Immature natural killer cell (primary cell): ENCODE measurements around the gene EVL. TPM values are rescaled to one million over a fixed set of nuclear protein-coding genes. Genes with fewer than 3 reads are reported as not detected.

Experiments
- DNase-seq, 3 donors: peaks; one replicate each; pipeline ENCODE4 v3.0.0; 2022; ENCODE audit warnings: mixed read lengths in 1 of 3
- H3K27ac Mint-ChIP-seq, 6 donors: one replicate each; pipeline ENCODE4 v1.8.0; 2020; ENCODE audit warnings: mixed read lengths in 6 of 6, mild to moderate bottlenecking in 5 of 6, inconsistent platforms in 4 of 6, moderate library complexity in 3 of 6
- H3K27me3 Mint-ChIP-seq, 3 donors: one replicate each; pipeline ENCODE4 v1.8.0; 2020 to 2021; ENCODE audit warnings: low read depth in 3 of 3, mild to moderate bottlenecking in 3 of 3, mixed read lengths in 3 of 3, moderate library complexity in 3 of 3, inconsistent platforms in 1 of 3
- H3K36me3 Mint-ChIP-seq, 3 donors: one replicate each; pipeline ENCODE4 v1.8.0; 2020; ENCODE audit warnings: mixed read lengths in 3 of 3, inconsistent platforms in 2 of 3, mild to moderate bottlenecking in 2 of 3
- H3K4me1 Mint-ChIP-seq, 2 donors: one replicate each; pipeline ENCODE4 v1.8.0; 2020; ENCODE audit warnings: inconsistent platforms in 2 of 2, mild to moderate bottlenecking in 2 of 2, mixed read lengths in 2 of 2, moderate library complexity in 1 of 2
- H3K4me3 Mint-ChIP-seq, 5 donors: one replicate each; pipeline ENCODE4 v1.8.0; 2020; ENCODE audit warnings: mild to moderate bottlenecking in 5 of 5, mixed read lengths in 5 of 5, inconsistent platforms in 3 of 5, moderate library complexity in 3 of 5
- H3K9me3 Mint-ChIP-seq, 6 donors: one replicate each; pipeline ENCODE4 v1.8.0; 2020; ENCODE audit warnings: mild to moderate bottlenecking in 6 of 6, mixed read lengths in 6 of 6, inconsistent platforms in 4 of 6, moderate library complexity in 3 of 6
- polyA plus RNA-seq, 3 donors: library from polyadenylated mRNA; unstranded; fragments of 300-500 nt; fragmentation: Illumina TruSeq; gene quantifications; one replicate each; pipeline ENCODE4 v1.2.3, GENCODE V29; 2021

EVL gene
- polyA plus RNA-seq, 3 donors from 2014 or later, result 56.8 to 135 (median 76.3) TPM

GRCh38 chr14:100116134-100116533 lies 50.9 kb downstream of the EVL start:
- H3K4me1 Mint-ChIP-seq, result peaks cover 41 to 69% of the 10 kb centered on the region in 2 donors
- H3K27me3 Mint-ChIP-seq, result peaks cover 0 to 11% (median 3%) of the 10 kb centered on the region in 3 donors
- H3K27ac Mint-ChIP-seq, result peak overlapping the region in 1 of 6 donors; percentile 53
- H3K4me3 Mint-ChIP-seq, result no peak overlapping the region
- no peak for DNase-seq
- H3K36me3 Mint-ChIP-seq, result peaks cover 4 to 30% (median 18%) of the 10 kb centered on the region in 3 donors
- H3K9me3 Mint-ChIP-seq, result no peaks in the 10 kb centered on the region

- H3K27me3 Mint-ChIP-seq, result peaks cover 0 to 11% (median 3%) of the 10 kb centered on the region in 3 donors
- H3K4me3 Mint-ChIP-seq, result no peak overlapping the region
- peaks cover 4 to 30% (median 18%) of the 10 kb centered on the region in 3 donors for H3K36me3 Mint-ChIP-seq
- H3K27ac Mint-ChIP-seq, result peak overlapping the region in 3 of 6 donors; percentile 57 to 85 (median 74)
- no peak for DNase-seq
- H3K9me3 Mint-ChIP-seq, result no peaks in the 10 kb centered on the region
- H3K4me1 Mint-ChIP-seq, result peaks cover 36 to 60% of the 10 kb centered on the region in 2 donors
Measured at GRCh38 chr14:100117026-100117425, 51.8 kb downstream of the EVL start.

DNA sequence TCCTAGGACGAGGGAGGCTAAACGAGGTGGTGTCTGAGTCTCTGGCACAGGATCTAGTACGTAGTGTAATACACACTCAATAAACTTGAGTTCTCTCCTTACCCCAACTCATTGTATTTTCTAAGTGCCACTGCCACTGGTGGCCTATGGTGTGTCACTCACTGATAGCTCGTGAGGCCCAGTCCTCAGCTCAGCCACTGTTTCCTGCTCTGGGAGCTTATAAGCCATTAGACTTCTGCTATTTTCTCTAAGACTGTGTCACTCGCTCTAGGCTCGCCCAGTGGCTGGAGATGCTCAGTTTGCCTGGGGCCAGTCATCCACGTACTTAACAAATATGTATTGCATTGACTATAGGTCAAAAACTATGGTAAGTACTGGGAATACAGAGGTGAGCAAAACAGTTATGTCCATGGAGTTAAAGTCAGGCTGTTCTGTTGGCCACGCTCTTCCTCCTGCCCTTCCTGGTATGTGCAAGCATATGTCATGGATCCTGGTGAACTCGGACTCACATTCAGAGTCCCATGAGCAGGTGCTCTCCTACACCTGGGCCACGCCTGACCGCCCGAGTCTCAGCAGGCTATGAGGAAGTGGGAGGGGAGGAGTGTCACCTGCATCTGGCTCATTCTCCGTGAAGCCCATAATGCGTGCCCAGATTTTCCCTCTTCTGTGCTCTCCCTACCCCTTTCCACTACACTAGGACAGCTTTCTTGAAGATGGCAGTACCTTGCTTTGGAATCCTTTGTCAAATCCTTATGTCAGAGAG lies 52.6 kb downstream of the EVL start:
- no peak for DNase-seq
- Mint-ChIP-seq H3K4me1 (peaks cover 28 to 52% of the 10 kb centered on the region in 2 donors), H3K27me3 (peaks cover 0 to 11% (median 3%) of the 10 kb centered on the region in 3 donors), H3K36me3 (peaks cover 4 to 24% (median 15%) of the 10 kb centered on the region in 3 donors), H3K4me3 (no peak overlapping the region), H3K27ac (peak overlapping the region in 5 of 6 donors; percentile 52 to 85 (median 75)), H3K9me3 (no peaks in the 10 kb centered on the region)

DNA sequence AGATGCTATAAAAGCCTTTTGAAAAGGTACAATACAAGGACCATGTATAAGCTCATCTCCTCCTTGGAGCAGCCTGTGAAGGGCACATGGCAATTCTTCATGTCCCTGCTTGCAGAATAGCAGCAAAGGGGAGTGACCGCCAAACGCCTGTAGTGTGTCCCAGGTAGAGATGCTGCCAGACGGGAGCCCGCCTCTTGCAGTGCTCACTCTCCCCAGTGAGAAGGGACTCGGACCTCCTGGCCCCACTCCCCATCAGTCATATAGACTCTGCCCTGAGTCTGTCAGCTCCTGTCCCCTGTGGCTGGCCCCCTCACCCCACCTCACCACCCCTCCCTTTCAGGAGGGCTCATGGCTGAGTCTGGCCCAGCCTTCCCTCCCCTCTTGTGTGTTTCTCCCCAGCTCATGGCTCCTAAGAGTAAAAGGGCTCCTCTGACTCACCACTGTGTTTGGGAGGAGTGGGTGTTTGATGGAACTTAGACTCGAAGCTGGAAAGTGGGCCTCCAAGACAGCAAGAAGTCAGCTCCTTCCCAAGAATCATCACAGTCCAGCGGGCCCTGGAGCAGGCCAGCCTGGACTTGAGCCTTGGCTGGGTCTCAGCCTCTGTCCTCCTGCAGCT lies 53.3 kb downstream of the EVL start:
- Mint-ChIP-seq H3K36me3 (peaks cover 9 to 22% (median 16%) of the 10 kb centered on the region in 3 donors), H3K9me3 (no peaks in the 10 kb centered on the region), H3K4me3 (no peak overlapping the region), H3K4me1 (peaks cover 24 to 45% of the 10 kb centered on the region in 2 donors), H3K27me3 (peaks cover 0 to 10% (median 3%) of the 10 kb centered on the region in 3 donors), H3K27ac (peak overlapping the region; percentile 36 to 85 (median 74))
- DNase-seq, result no peak

GRCh38 chr14:100119251-100119650 lies 54.0 kb downstream of the EVL start:
- Mint-ChIP-seq H3K27ac (peak overlapping the region in 5 of 6 donors; percentile 33 to 78 (median 43)), H3K4me1 (peaks cover 20 to 39% of the 10 kb centered on the region in 2 donors), H3K36me3 (peaks cover 9 to 22% (median 16%) of the 10 kb centered on the region in 3 donors), H3K27me3 (peaks cover 0 to 10% (median 3%) of the 10 kb centered on the region in 3 donors), H3K9me3 (no peaks in the 10 kb centered on the region), H3K4me3 (no peak overlapping the region)
- no peak for DNase-seq

DNA sequence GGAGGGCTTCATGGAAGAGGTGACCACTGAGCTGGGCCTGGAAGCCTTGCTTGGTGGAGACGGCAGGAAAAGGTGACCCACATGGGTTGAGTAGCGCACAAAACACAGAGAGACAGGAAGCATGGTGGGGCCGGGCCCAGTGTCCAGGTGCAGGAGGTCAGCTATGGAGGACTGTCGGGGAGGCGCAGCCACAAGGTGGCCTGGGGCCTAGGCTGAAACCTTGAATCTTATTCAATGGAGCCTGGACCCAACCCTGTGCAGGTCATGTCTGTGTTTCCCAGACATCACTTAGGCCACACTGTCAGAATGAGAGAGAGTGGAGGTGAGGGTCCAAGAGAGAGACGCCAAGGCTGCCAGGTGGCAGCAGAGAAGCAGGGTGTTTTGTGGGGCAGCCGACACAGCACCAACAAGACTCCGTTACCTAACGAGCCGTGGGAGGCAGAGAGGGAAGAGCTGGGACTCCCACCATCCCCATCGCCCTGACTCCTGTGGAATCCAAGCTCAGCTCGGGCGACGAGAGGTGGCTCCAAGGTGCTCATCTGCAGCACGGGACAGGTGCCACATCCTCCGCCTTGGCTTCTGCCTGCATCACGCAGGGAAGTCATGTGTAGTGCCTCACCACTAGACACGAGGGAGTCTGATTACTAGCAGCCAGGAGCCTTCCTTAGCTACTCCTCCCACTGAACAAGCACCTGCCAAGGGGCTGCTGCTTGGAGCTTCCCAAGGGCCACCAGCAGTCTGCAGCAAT lies 55.5 kb downstream of the EVL start:
- Mint-ChIP-seq H3K36me3 (peaks cover 9 to 29% (median 22%) of the 10 kb centered on the region in 3 donors), H3K9me3 (no peaks in the 10 kb centered on the region), H3K4me1 (peaks cover 23 to 29% of the 10 kb centered on the region in 2 donors), H3K4me3 (no peak overlapping the region), H3K27me3 (peaks cover 0 to 9% (median 4%) of the 10 kb centered on the region in 3 donors), H3K27ac (peak overlapping the region; percentile 13 to 79 (median 68))
- DNase-seq, result no peak

GRCh38 chr14:100121643-100122480 lies 56.6 kb downstream of the EVL start:
- peaks cover 5 to 24% (median 18%) of the 10 kb centered on the region in 3 donors for H3K36me3 Mint-ChIP-seq
- no peak for DNase-seq
- no peaks in the 10 kb centered on the region for H3K9me3 Mint-ChIP-seq
- peaks cover 0 to 9% (median 4%) of the 10 kb centered on the region in 3 donors for H3K27me3 Mint-ChIP-seq
- peaks cover 20% of the 10 kb centered on the region in 2 donors for H3K4me1 Mint-ChIP-seq
- peak overlapping the region in 3 of 6 donors; percentile 24 to 71 (median 51) for H3K27ac Mint-ChIP-seq
- no peak overlapping the region for H3K4me3 Mint-ChIP-seq

GRCh38 chr14:100122481-100123223 lies 57.4 kb downstream of the EVL start:
- peaks cover 16 to 20% of the 10 kb centered on the region in 2 donors for H3K4me1 Mint-ChIP-seq
- peak overlapping the region; percentile 6 to 78 (median 68) for H3K27ac Mint-ChIP-seq
- no peak overlapping the region for H3K4me3 Mint-ChIP-seq
- DNase-seq, result no peak
- peaks cover 0 to 9% (median 4%) of the 10 kb centered on the region in 3 donors for H3K27me3 Mint-ChIP-seq
- H3K9me3 Mint-ChIP-seq, result no peaks in the 10 kb centered on the region
- peaks cover 5 to 27% (median 22%) of the 10 kb centered on the region in 3 donors for H3K36me3 Mint-ChIP-seq

DNA sequence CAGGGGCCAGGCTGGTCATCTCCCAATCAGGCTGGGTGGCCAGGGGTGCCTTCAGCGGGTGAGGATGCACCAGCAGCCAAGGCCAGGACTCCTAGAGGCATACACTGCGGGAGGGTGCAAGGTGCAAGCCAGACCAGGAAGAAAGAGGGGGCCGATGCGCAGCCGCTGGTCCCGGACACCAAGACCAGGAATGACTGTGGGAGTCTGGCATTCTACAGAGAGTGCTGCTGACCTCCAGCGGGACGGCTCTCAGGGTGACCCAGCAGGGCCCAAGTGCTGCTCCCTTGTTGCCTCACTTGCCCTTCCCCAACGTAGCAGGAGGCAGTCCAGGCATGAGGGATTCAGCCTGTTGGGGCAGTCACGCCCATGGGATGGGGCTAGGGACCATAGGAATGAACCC lies 58.4 kb downstream of the EVL start:
- Mint-ChIP-seq H3K36me3 (peaks cover 5 to 20% (median 18%) of the 10 kb centered on the region in 3 donors), H3K4me1 (peaks cover 8 to 16% of the 10 kb centered on the region in 2 donors), H3K9me3 (no peaks in the 10 kb centered on the region), H3K27me3 (peaks cover 0 to 8% (median 4%) of the 10 kb centered on the region in 3 donors), H3K4me3 (no peak overlapping the region), H3K27ac (peak overlapping the region in 2 of 6 donors; percentile 6 to 8)
- DNase-seq, result no peak

GRCh38 chr14:100124551-100125088 lies 59.4 kb downstream of the EVL start:
- peaks cover 0 to 5% (median 4%) of the 10 kb centered on the region in 3 donors for H3K27me3 Mint-ChIP-seq
- H3K36me3 Mint-ChIP-seq, result peaks cover 5 to 23% (median 18%) of the 10 kb centered on the region in 3 donors
- no peak for DNase-seq
- no peaks in the 10 kb centered on the region for H3K9me3 Mint-ChIP-seq
- peak overlapping the region in 4 of 6 donors; percentile 30 to 71 (median 42) for H3K27ac Mint-ChIP-seq
- peaks cover 8 to 13% of the 10 kb centered on the region in 2 donors for H3K4me1 Mint-ChIP-seq
- H3K4me3 Mint-ChIP-seq, result no peak overlapping the region

GRCh38 chr14:100126401-100126800 lies 61.2 kb downstream of the EVL start:
- Mint-ChIP-seq H3K4me1 (peaks cover 0 to 10% of the 10 kb centered on the region in 2 donors), H3K36me3 (peaks cover 8 to 40% (median 25%) of the 10 kb centered on the region in 3 donors), H3K27ac (peak overlapping the region in 2 of 6 donors; percentile 17 to 28), H3K4me3 (no peak overlapping the region), H3K27me3 (peaks cover 1 to 6% (median 2%) of the 10 kb centered on the region in 3 donors), H3K9me3 (no peaks in the 10 kb centered on the region)
- no peak for DNase-seq
